ENCODE measurements around the gene HJURP.

The HJURP gene

GRCh38 chr2:233813236-233814055 is 40.9 kb downstream of the HJURP start:
- in situ Hi-C loops (cut with HindIII; ENCODE audit: low pct_unique_long_range_greater_than_20kb, low sequenced_read_pairs), result no loop called here

DNA sequence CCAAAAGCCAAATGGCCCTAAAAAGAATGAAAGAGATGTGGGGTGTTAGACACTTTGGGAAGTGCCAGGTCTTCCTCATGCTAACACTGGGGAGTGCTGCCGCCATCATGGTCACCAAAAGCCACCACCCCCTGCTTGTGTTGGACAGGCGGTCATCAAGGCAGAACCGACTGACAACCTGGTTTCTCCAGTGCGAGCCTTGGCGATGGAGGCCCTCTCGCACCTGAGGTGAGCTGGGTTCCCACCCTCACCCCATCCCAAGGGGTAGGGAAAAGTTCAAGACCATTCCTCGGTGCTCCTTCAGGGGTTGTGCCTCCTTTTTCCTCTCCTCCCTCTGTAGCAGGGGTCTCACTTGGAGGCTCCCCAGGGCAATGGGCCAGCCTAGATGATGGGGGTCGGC is 42.6 kb downstream of the HJURP start:
- in situ Hi-C loops (cut with HindIII; ENCODE audit: low pct_unique_long_range_greater_than_20kb, low sequenced_read_pairs), result no loop called here

More at GRCh38 chr2:233813236-233814055, 40.9 kb downstream of the HJURP start:
- no peak for DNase-seq (ENCODE audit: low read depth in 1 of 2, low spot score in 1 of 2)
- TF ChIP-seq JUND (IDR thresholded peaks at IDR 0.05; ENCODE audit: low read depth), result no peak

GRCh38 chr2:233811087-233811486 is 43.2 kb downstream of the HJURP start:
- no peak for DNase-seq (ENCODE audit: low read depth in 1 of 2, low spot score in 1 of 2)
- in situ Hi-C loops (cut with HindIII; ENCODE audit: low pct_unique_long_range_greater_than_20kb, low sequenced_read_pairs), result no loop called here
- no peak for TF ChIP-seq JUND (IDR thresholded peaks at IDR 0.05; ENCODE audit: low read depth)

More for the DNA sequence above, 42.6 kb downstream of the HJURP start:
- no peak for TF ChIP-seq JUND (IDR thresholded peaks at IDR 0.05; ENCODE audit: low read depth)
- DNase-seq (ENCODE audit: low read depth in 1 of 2, low spot score in 1 of 2), result no peak

DNA sequence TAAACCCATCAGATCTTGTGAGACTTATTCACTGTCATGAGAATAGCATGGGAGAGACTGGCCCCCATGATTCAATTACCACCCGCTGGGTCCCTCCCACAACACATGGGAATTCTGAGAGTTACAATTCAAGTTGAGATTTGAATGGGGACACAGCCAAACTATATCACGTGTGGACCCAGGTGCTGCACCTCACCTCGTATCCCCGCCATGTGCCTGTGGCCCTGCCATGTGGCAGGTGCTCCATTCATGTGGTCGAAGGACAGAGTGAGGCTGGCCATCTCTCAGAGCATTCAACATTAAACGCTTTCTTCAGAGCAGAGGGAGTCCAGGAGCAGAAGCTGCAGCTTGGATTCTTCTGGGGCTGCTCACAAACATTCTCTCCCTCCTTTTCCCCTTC is 44.0 kb downstream of the HJURP start:
- no peak for TF ChIP-seq JUND (IDR thresholded peaks at IDR 0.05; ENCODE audit: low read depth)
- no peak for DNase-seq (ENCODE audit: low read depth in 1 of 2, low spot score in 1 of 2)
- in situ Hi-C loops (cut with HindIII; ENCODE audit: low pct_unique_long_range_greater_than_20kb, low sequenced_read_pairs), result no loop called here

DNA sequence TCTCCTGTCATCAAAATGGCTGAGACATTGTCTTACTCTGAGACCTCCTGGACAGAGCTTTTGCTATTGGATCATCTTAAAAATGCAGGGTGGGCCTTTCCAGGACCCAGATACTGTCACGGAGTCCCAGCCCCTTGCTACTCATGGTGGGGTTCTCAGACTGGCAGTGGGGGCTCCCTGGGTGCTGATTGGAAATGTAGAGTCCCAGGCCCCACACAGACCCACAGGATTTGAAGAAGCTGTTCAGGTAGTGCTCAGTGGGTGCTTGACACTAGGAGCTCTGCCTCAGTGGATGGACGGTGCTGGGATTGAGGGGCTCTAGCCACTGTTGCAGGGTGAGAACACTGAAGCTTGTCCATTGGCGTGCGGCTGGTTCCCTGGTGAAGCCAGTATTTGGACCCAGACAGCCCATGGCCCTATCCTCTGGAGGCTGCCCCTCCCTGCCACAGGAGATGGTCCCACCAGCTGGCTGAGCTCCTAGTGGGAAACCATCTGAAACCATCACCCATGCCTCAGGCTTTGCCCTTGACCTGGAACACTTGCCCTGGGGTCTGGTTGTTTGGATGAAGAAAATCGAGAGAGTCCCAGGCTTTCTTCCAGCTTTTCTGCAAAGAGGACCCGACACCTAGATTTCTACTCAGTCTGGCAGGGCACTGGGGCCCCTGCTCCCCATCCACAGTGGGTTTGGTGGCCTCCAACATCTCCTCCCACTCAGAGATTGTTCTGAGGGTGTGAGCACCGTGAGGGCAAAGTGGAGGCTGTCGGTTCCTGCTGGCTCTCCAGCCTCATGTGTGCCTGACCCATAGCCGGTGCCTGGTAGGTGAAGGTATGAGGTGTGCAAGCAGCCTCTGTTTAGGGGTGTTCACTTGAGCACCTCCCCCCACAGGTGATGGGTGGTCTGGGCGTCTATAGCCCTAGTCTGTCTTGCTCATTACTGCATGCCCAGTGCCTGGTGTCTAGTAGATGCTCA is 46.1 kb downstream of the HJURP start:
- in situ Hi-C loops (cut with HindIII; ENCODE audit: low pct_unique_long_range_greater_than_20kb, low sequenced_read_pairs), result no loop called here
- DNase-seq (ENCODE audit: low read depth in 1 of 2, low spot score in 1 of 2), result no peak
- TF ChIP-seq JUND (IDR thresholded peaks at IDR 0.05; ENCODE audit: low read depth), result no peak

DNA sequence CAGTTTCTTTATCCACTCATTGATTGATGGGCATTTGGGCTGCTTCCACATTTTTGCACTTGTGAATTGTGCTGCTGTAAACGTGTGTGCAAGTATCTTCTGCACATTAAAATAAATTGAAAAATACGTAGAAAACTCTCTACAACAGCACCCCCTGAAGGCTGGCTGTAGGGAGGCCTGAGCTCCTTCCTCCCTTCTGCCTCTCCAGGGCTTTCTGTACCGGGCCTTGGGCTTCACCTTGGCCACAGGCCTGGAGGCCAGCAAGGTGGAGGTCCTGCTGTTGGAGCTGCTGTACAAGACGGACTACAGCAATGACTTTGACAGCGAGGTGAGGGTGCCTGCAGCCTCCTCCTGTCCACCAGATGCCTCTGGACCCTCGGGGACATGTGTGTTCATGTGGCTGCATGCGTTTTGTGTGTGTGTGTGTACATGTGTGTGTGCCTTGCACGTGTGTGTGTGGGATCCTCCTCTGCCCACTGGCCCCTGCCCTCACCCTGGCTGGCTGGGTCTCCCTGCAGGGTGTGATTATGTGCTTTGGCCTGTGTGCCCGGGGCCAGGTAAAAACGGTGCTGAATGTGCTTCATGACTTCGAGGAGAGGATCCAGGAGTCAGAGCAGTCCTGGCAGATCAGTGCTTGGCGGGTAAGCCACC is 47.0 kb downstream of the HJURP start:
- DNase-seq (ENCODE audit: low read depth in 1 of 2, low spot score in 1 of 2), result no peak
- TF ChIP-seq JUND (IDR thresholded peaks at IDR 0.05; ENCODE audit: low read depth), result no peak
- in situ Hi-C loops (cut with HindIII; ENCODE audit: low pct_unique_long_range_greater_than_20kb, low sequenced_read_pairs), result no loop called here

GRCh38 chr2:233803994-233804393 is 50.3 kb downstream of the HJURP start:
- no peak for DNase-seq (ENCODE audit: low read depth in 1 of 2, low spot score in 1 of 2)
- in situ Hi-C loops (cut with HindIII; ENCODE audit: low pct_unique_long_range_greater_than_20kb, low sequenced_read_pairs), result no loop called here
- TF ChIP-seq JUND (IDR thresholded peaks at IDR 0.05; ENCODE audit: low read depth), result no peak

DNA sequence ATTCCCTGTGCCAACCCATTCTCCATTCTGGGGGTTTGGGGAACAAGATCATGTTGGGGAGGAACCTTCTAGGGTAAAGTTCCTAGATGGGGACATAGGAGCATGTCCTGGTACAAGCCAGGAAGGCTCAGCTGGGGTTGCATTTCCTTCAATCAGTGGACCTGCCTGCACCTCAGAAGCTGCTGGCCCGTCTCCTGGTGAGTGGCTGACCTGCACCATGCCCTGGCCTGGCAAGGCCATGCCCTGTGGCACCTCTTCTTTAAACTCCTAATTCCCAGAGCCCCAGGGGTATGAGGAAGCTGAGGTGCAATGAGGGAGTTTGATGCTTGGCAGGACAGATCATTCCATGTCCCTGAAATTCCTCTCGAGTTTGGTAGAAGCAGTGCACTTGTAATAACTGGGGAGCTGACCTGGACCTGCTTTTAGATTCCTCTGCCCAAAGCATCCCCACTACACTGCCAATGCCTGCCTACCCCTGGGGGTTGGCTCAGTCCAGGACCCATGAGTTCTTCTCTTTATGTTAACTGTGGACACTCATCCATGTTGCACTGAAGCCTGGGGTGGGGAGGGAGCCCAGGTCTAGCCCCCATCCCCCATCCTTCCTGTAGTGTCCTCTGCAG is 50.9 kb downstream of the HJURP start:
- TF ChIP-seq JUND (IDR thresholded peaks at IDR 0.05; ENCODE audit: low read depth), result no peak
- DNase-seq (ENCODE audit: low read depth in 1 of 2, low spot score in 1 of 2), result no peak
- in situ Hi-C loops (cut with HindIII; ENCODE audit: low pct_unique_long_range_greater_than_20kb, low sequenced_read_pairs), result no loop called here

DNA sequence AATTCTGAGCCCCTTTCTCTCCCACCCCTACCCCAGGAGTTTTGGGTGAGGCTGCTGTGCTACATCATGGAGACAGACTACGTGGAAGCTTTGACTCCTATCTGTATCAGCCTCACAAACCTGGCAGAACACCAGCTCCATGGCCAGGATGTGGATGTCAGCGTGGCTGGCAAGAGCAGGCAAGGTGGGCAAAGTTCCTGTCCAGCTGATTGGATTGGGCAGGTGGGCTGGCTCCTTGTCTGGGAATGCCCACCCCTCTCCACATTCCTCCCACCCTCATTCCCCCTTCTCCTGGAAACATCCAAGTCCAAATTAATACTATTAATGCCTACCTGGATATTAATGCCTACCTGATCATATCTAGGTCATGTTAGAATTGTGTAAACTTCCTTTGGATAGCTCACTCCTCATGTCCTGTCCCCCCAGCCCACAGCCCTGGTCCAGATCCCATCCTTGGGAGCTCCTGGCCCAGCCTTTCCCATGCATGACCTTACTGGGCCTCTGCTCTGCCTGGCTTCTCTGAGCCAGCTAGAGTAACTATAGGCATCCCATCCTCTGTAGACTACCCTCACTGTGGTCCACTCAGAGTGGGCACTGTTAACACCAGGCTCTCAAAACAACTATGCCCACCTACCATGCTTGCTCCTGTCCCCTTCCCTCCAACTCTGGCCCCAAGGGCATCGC is 52.1 kb downstream of the HJURP start:
- DNase-seq (ENCODE audit: low read depth in 1 of 2, low spot score in 1 of 2), result no peak
- in situ Hi-C loops (cut with HindIII; ENCODE audit: low pct_unique_long_range_greater_than_20kb, low sequenced_read_pairs), result no loop called here
- TF ChIP-seq JUND (IDR thresholded peaks at IDR 0.05; ENCODE audit: low read depth), result no peak

- in situ Hi-C loops (cut with HindIII; ENCODE audit: low pct_unique_long_range_greater_than_20kb, low sequenced_read_pairs), result no loop called here
- no peak for DNase-seq (ENCODE audit: low read depth in 1 of 2, low spot score in 1 of 2)
- TF ChIP-seq JUND (IDR thresholded peaks at IDR 0.05; ENCODE audit: low read depth), result no peak
These were observed 52.8 kb downstream of the HJURP start for GRCh38 chr2:233801357-233802131.

DNA sequence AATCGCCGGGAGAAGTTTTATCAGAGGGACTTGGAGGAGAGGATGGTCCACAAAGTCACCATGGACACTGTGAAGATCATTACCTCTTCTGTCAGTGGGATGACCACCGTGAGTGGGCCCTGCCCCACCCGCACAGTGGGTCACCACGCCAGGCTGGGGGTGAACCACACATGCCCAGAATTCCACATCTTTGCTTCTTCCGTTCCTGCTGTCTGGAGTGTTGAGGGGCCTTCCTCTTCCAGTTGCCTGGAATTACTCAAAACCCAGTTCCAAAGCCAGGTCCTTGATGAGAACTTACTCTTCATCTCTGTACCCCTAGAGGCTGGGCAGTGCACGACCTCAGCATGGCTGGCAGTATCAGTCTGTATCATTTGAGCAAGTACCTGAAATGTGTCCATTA is 54.1 kb downstream of the HJURP start:
- in situ Hi-C loops (cut with HindIII; ENCODE audit: low pct_unique_long_range_greater_than_20kb, low sequenced_read_pairs), result no loop called here
- DNase-seq (ENCODE audit: low read depth in 1 of 2, low spot score in 1 of 2), result no peak
- TF ChIP-seq JUND (IDR thresholded peaks at IDR 0.05; ENCODE audit: low read depth), result no peak

All from T47D (cell line).